GM12864 (cell line): Measurements from ENCODE around the gene RELA.

Experiments used
- DNase-seq: peaks from one replicate; pipeline ENCODE4 v3.0.0-alpha.2; 2011; ENCODE audit warnings: low read depth
- H3K4me3 ChIP-seq: 2 replicates; pipeline ENCODE4 v1.5.1; 2011; ENCODE audit warnings: mild to moderate bottlenecking, low read depth, low read length, control low read depth
- TF ChIP-seq, protein P1 (sequence below): IDR thresholded peaks from 2 replicates; pipeline ENCODE4 v1.5.1; 2011; ENCODE audit warnings: low read depth, mild to moderate bottlenecking, moderate library complexity, low read length, control low read depth, inconsistent platforms; ENCODE audit errors: missing control alignments

RELA gene

DNA sequence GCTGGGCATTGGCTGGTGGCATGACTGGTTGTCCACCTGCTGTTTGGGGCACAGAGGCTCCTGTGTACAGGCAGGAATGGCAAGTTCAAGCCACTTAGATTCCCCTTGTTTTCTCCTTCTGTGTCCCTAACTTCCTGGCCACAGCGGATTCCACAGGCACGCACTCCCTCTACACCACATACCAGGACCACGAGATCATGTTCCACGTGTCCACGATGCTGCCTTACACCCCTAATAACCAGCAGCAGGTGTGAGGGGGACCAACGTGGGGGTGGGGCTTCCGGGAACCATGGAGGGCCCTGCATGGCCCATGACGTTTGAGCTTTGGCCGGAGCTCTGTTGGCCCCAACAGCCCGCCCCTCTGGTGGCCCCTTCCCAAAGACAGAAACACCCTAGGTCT is 17.0 kb downstream of the RELA start:
- DNase-seq, result no peak
- TF ChIP-seq, protein P1, sequence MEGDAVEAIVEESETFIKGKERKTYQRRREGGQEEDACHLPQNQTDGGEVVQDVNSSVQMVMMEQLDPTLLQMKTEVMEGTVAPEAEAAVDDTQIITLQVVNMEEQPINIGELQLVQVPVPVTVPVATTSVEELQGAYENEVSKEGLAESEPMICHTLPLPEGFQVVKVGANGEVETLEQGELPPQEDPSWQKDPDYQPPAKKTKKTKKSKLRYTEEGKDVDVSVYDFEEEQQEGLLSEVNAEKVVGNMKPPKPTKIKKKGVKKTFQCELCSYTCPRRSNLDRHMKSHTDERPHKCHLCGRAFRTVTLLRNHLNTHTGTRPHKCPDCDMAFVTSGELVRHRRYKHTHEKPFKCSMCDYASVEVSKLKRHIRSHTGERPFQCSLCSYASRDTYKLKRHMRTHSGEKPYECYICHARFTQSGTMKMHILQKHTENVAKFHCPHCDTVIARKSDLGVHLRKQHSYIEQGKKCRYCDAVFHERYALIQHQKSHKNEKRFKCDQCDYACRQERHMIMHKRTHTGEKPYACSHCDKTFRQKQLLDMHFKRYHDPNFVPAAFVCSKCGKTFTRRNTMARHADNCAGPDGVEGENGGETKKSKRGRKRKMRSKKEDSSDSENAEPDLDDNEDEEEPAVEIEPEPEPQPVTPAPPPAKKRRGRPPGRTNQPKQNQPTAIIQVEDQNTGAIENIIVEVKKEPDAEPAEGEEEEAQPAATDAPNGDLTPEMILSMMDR, result no peak
- H3K4me3 ChIP-seq, result no peak overlapping the region

DNA sequence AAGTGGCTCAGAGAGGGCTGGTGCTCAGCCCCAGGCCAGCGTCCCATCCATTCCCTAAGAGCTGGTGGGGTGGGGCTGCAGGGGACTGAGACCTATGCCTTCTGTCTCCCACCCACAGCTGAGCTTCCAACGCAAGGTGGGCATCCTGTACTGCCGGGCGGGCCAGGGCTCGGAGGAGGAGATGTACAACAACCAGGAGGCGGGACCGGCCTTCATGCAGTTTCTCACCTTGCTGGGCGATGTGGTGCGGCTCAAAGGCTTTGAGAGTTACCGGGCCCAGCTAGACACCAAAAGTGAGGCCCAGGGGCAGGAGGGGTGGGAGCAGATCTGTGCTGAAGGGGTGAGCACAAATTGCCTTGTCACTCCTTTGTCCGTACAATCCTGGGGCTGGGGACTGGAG is 17.9 kb downstream of the RELA start:
- no peak overlapping the region for H3K4me3 ChIP-seq
- TF ChIP-seq, protein P1, result no peak
- no peak for DNase-seq

DNA sequence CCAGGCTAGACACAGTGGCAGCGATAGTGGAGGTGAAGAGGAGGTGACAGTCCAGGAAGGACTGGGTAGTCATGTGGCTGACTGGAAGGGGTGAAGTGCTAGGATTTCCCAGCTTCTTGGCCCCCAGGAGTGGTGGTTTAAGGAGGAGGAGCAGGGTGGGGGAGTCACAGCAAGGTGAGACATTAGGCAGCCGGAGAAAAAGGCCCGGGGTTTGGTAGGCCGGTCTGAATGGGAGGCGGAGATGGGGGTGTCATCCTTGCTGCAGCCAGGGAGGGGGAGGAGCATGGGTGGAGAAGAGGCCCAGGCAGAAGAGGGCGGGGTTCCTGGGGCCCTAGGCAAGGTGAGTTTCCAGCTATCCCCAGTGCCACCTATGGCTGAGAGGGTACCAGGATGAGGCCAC is 18.7 kb downstream of the RELA start:
- TF ChIP-seq, protein P1, result no peak
- H3K4me3 ChIP-seq, result no peak overlapping the region
- no peak for DNase-seq

DNA sequence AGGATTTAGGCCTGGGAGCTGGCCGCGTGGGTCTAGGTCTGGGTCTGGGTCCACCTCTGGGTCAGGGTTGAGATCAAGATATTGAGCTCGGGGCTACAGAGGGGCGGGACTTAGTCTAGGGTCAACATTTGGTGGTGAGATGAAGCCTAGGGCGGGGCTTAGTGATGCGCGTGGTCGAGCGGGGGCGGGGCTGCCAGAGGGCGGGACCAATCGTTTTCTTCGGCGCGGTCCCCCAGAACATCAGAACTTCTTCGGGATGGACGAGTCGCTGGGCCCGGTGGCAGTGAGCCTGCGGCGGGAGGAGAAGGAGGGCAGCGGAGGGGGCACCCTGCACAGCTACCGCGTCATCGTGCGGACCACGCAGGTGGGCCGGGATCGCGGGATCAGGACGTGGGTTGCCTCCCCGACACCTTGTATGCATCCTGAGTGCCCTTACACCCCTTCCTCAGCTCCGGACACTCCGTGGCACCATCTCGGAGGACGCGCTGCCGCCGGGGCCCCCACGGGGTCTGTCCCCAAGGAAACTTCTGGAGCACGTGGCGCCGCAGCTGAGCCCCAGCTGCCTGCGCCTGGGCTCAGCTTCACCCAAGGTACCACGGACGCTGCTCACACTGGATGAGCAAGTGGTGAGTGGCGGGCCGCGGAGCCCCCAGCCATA is 20.6 kb downstream of the RELA start:
- no peak overlapping the region for H3K4me3 ChIP-seq
- TF ChIP-seq, protein P1, result no peak
- no peak for DNase-seq

DNA sequence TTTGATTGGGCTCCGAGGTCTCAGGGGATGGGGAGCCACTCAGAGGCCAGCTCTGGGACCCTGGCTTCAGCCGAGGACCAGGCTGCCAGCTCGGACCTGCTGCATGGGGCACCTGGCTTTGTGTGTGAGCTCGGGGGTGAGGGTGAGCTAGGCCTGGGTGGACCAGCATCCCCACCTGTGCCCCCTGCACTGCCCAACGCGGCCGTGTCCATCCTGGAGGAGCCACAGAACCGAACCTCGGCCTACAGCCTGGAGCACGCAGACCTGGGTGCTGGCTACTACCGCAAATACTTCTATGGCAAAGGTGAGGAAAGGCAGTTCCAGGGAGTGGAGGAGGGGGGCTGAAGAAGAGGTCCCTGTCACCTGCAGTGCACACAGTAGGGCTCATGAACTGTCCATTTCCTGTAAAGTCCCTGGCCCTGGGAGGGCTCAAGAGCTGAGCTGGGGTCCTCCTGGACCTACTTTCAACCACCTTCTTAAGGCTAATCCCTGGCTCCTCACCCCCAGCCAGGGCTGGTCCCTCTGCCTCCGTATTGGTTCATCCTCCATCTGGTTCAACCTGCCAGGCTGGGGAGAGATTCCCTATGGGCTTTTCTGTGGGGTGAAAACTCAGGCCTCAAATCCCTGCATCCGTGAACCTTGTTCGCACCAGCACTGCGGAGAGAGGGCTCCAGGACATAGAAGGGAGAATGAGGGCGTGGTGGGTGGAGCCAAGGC is 21.3 kb downstream of the RELA start:
- DNase-seq, result no peak
- peak overlapping the region; percentile 80 for H3K4me3 ChIP-seq
- TF ChIP-seq, protein P1, result no peak

DNA sequence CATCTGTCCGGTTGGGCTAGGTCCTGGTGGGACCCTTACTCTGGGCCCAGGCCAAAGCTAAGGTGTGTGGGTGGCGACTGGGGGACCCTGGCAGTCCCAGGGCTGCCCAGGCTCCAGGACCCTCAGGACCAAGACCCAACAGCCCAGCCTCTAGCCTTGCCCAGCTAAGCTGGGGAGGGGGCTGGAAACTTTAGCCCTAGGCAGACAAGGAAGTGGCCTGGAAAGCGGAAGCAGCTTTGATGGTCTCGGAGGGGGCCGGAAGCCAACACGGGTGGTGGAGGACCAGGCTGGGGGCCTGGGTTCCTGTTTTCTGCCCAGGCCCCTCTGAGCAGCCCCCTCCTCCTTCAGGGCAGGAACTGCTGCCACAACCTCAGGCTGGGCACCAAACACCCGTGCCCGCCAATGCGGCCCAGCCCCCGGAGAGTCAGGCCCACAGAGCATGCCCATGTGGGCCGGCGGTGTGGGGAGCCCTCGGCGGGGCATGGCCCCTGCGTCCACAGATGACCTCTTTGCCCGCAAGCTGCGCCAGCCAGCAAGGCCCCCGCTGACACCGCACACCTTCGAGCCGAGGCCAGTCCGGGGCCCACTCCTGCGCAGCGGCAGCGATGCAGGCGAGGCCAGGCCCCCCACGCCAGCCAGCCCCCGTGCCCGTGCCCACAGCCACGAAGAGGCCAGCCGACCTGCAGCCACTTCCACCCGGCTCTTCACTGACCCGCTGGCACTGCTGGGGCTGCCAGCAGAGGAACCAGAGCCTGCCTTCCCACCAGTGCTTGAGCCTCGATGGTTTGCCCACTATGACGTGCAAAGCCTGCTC is 22.0 kb downstream of the RELA start:
- peak overlapping the region; percentile 80 for H3K4me3 ChIP-seq
- TF ChIP-seq, protein P1, result no peak
- no peak for DNase-seq
